Body of pancreas (tissue), 4 donors: ENCODE results near the gene SCAP. TPM values are rescaled to one million over a fixed set of nuclear protein-coding genes. Genes with fewer than 3 reads are reported as not detected.

ENCODE experiments used
- ATAC-seq: fragments of 150-250 bp; one replicate; pipeline ENCODE4 v1.9.1; 2016
- DNase-seq, 4 donors: peaks; one replicate each; pipeline ENCODE4 v3.0.0-alpha.2; 2019
- H3K27ac ChIP-seq, 4 donors: fragments of 200-600 bp; sonication (generic); 1 replicate in 3 of 4; 2 replicates in 1 of 4; pipeline versions ENCODE4 v1.5.1 to v1.6.1; 2016 to 2019; ENCODE audit warnings: mild to moderate bottlenecking in 1 of 4, mixed read lengths in 1 of 4, moderate library complexity in 1 of 4
- H3K27me3 ChIP-seq, 2 donors: fragments of 200-600 bp; sonication (generic); one replicate each; pipeline ENCODE4 v1.6.0; 2016; ENCODE audit warnings: mild to moderate bottlenecking in 1 of 2
- H3K36me3 ChIP-seq, 2 donors: fragments of 200-600 bp; sonication (generic); replicated peaks in 1 of 2; 2 replicates each; pipeline ENCODE4 v1.5.1; 2016; ENCODE audit warnings: low read depth in 2 of 2; ENCODE audit not compliant: insufficient read depth in 1 of 2
- H3K4me1 ChIP-seq: fragments of 200-600 bp; sonication (generic); one replicate; pipeline ENCODE4 v1.6.0; 2016
- H3K4me3 ChIP-seq, 2 donors: fragments of 200-600 bp; sonication (generic); 1 replicate in 1 of 2; 2 replicates in 1 of 2; pipeline ENCODE4 v1.5.1; 2016 to 2019
- H3K9me3 ChIP-seq, 3 donors: fragments of 200-600 bp; sonication (generic); 1 replicate in 2 of 3; 2 replicates in 1 of 3; pipeline ENCODE4 v1.5.1; 2016
- CTCF ChIP-seq, 7 experiments: fragments of 450-650 bp in 4 of 7; fragments of 200-600 bp in 3 of 7; sonication (generic) in 3 of 7; IDR thresholded peaks; one replicate each; pipeline ENCODE4 v1.5.1; 2016 to 2019; ENCODE audit warnings: antibody characterized with exemption in 7 of 7
- POLR2A ChIP-seq, 3 donors: fragments of 450-650 bp; IDR thresholded peaks; one replicate each; pipeline ENCODE4 v1.6.1; 2016; ENCODE audit warnings: antibody characterized with exemption in 3 of 3, mild to moderate bottlenecking in 2 of 3
- WGBS, 2 donors: methylation state at CpG; one replicate each; pipeline ENCODE4 v1.1.5; 2017; 5-methylcytosine and 5-hydroxymethylcytosine counted together
- intact Hi-C: fragments of 100-400 bp; cut with DNase I; formaldehyde crosslinking; loops from one replicate; pipeline ENCODE4 v1.15.1; 2023
- small RNA-seq: library from RNA; depleted of rRNA; stranded (forward); fragments of <200 nt; gene quantifications from one replicate; pipeline ENCODE3, GENCODE V24; 2016
- total RNA-seq, 2 donors: library from RNA; depleted of rRNA; stranded (reverse); fragments of >200 nt; gene quantifications; one replicate each; pipeline ENCODE4 v1.1.0, GENCODE V29; 2016

Gene SCAP
- total RNA-seq, 2 donors from 2014 or later, result 56.6 to 122 TPM

- Histone ChIP-seq H3K27ac (no peak overlapping the region), H3K9me3 (no peaks in the 10 kb centered on the region), H3K4me3 (no peak overlapping the region), H3K4me1 (peaks cover 4% of the 10 kb centered on the region), H3K36me3 (no peaks in the 10 kb centered on the region), H3K27me3 (no peaks in the 10 kb centered on the region)
- ATAC-seq, result no peak
- intact Hi-C loops, result no loop called here
- DNase-seq, result no peak
- TF ChIP-seq CTCF (IDR thresholded peaks at IDR 0.05) (no peak), POLR2A (IDR thresholded peaks at IDR 0.05) (no peak)
- 85 to 88% methylated on average over 2 of the region's 2 CpGs for WGBS, 2 donors
These were observed 108.9 kb downstream of the SCAP start for GRCh38 chr3:47366833-47367232.

GRCh38 chr3:47365213-47366153 lies 110.3 kb downstream of the SCAP start:
- Histone ChIP-seq H3K9me3 (no peaks in the 10 kb centered on the region), H3K27me3 (no peaks in the 10 kb centered on the region), H3K4me3 (no peak overlapping the region), H3K27ac (peak overlapping the region in 1 of 4 donors; percentile 26), H3K36me3 (no peaks in the 10 kb centered on the region), H3K4me1 (peaks cover 4% of the 10 kb centered on the region)
- TF ChIP-seq CTCF (IDR thresholded peaks at IDR 0.05) (no peak), POLR2A (IDR thresholded peaks at IDR 0.05) (no peak)
- peak; percentile 30 for ATAC-seq
- 57 to 58% methylated on average over 11 of the region's 11 CpGs for WGBS, 2 donors
- intact Hi-C loops, result no loop called here
- DNase-seq, result peak in 3 of 4 donors; percentile 21 to 42 (median 37)

Small RNA genes lying within 50 kb of the gene (small RNA-seq; reads per million reads assigned to genes)
- not detected for gene AC099778.2

Other genes with a start within 250 kb of the SCAP start
- 1 to 10 TPM; 5.6 to 8.0 TPM for gene KIF9, start 193.1 kb downstream of the SCAP start, total RNA-seq
- 1 to 10 TPM; 7.3 to 8.6 TPM for gene KLHL18, start 193.0 kb downstream of the SCAP start, total RNA-seq
- 100 to 1,000 TPM in 1 of 2 donors, 10 to 100 TPM in 1; 28.5 to 301 TPM for gene PTPN23, start 94.9 kb downstream of the SCAP start, total RNA-seq
- 10 to 100 TPM; 13.7 to 22.7 TPM for gene ELP6, start 37.8 kb upstream of the SCAP start, total RNA-seq
- under 1 TPM; 0.26 to 0.66 TPM for gene CSPG5, start 102.9 kb upstream of the SCAP start, total RNA-seq